Lung (tissue), 12 donors: ENCODE measurements around the gene NYAP2. TPM values are rescaled to one million over a fixed set of nuclear protein-coding genes. Genes with fewer than 3 reads are reported as not detected.
A peak's percentile ranks its signal among the peaks of the same experiment; 100 is the strongest.

Experiments used
- ATAC-seq: fragments of 200-7000 bp; cut with Tn5 transposase; one replicate; pipeline ENCODE4 v1.9.1; 2020; ENCODE audit warnings: moderate number of reproducible peaks; ENCODE audit not compliant: insufficient read depth, low FRiP score
- DNase-seq, 3 donors: peaks; one replicate each; pipeline ENCODE4 v3.0.0-alpha.2; 2013 to 2017
- H3K27ac ChIP-seq, 2 donors: one replicate each; pipeline ENCODE4 v1.5.1; 2013; ENCODE audit warnings: mild to moderate bottlenecking in 2 of 2, moderate library complexity in 2 of 2, control low read depth in 1 of 2, inconsistent platforms in 1 of 2, low read depth in 1 of 2, low read length in 1 of 2
- H3K27me3 ChIP-seq, 3 donors: one replicate each; pipeline ENCODE4 v1.5.1; 2013; ENCODE audit warnings: low read length in 2 of 3; ENCODE audit not compliant: control insufficient read depth in 3 of 3, insufficient read depth in 3 of 3
- H3K36me3 ChIP-seq, 4 donors: one replicate each; pipeline ENCODE4 v1.5.1; 2013; ENCODE audit warnings: low read length in 4 of 4, mild to moderate bottlenecking in 1 of 4, moderate library complexity in 1 of 4; ENCODE audit not compliant: control insufficient read depth in 4 of 4, insufficient read depth in 4 of 4
- H3K4me1 ChIP-seq, 5 donors: one replicate each; pipeline ENCODE4 v1.5.1; 2013; ENCODE audit warnings: low read length in 5 of 5, mild to moderate bottlenecking in 2 of 5, moderate library complexity in 1 of 5; ENCODE audit not compliant: control insufficient read depth in 5 of 5, insufficient read depth in 5 of 5
- H3K4me3 ChIP-seq: one replicate; pipeline ENCODE4 v1.5.1; 2013; ENCODE audit warnings: mild to moderate bottlenecking, control low read depth, moderate library complexity
- H3K9ac ChIP-seq, 2 donors: one replicate each; pipeline ENCODE4 v1.5.1; 2013; ENCODE audit warnings: low read length in 2 of 2, control low read depth in 1 of 2; ENCODE audit not compliant: insufficient read depth in 1 of 2
- H3K9me3 ChIP-seq, 4 donors: one replicate each; pipeline ENCODE4 v1.5.1; 2013; ENCODE audit warnings: low read length in 3 of 4, mild to moderate bottlenecking in 1 of 4, moderate library complexity in 1 of 4; ENCODE audit not compliant: control insufficient read depth in 4 of 4, insufficient read depth in 3 of 4
- WGBS, 2 donors: extraction: QIAGEN DNeasy Blood & Tissue Kit; methylation state at CpG; one replicate each; pipeline ENCODE4 v1.1.7; 2013; 5-methylcytosine and 5-hydroxymethylcytosine counted together
- polyA plus RNA-seq, 2 donors: library from polyadenylated mRNA; stranded (reverse); fragments of 200-250 nt; gene quantifications; one replicate each; pipeline ENCODE4 v1.2.1, GENCODE V29; 2013
- total RNA-seq, 2 donors: library from RNA; depleted of rRNA in 1 of 2; stranded (reverse); fragments of >200 nt in 1 of 2; gene quantifications; one replicate each; pipeline ENCODE4 v1.2.1, GENCODE V29; 2014 to 2021
- TF ChIP-seq, protein P1 (sequence below): IDR thresholded peaks from 2 replicates; pipeline ENCODE4 v1.5.1; 2012; ENCODE audit warnings: mild to moderate bottlenecking; ENCODE audit errors: control extremely low read depth, extremely low read depth
- donor health status: control.
- donor health status: control.
- donor health status: Bipolar disorder and iron deficiency.
- donor health status: healthy.
- donor health status: DM: yes; HTN: yes; CAD: no.

The NYAP2 gene
- total and polyA plus RNA-seq, 4 donors: 0.20 to 1.6 (median 0.83) TPM

- Histone ChIP-seq H3K36me3 (no peaks in the 10 kb centered on the region), H3K27me3 (no peaks in the 10 kb centered on the region), H3K9me3 (peaks cover 0 to 2% (median 0%) of the 10 kb centered on the region in 4 donors), H3K9ac (no peak overlapping the region), H3K27ac (no peak overlapping the region), H3K4me3 (no peak overlapping the region), H3K4me1 (no peaks in the 10 kb centered on the region)
- DNase-seq (no peak), ATAC-seq (no peak)
- 82 to 88% methylated on average over 4 of the region's 4 CpGs for WGBS, 2 donors
- TF ChIP-seq, protein P1, sequence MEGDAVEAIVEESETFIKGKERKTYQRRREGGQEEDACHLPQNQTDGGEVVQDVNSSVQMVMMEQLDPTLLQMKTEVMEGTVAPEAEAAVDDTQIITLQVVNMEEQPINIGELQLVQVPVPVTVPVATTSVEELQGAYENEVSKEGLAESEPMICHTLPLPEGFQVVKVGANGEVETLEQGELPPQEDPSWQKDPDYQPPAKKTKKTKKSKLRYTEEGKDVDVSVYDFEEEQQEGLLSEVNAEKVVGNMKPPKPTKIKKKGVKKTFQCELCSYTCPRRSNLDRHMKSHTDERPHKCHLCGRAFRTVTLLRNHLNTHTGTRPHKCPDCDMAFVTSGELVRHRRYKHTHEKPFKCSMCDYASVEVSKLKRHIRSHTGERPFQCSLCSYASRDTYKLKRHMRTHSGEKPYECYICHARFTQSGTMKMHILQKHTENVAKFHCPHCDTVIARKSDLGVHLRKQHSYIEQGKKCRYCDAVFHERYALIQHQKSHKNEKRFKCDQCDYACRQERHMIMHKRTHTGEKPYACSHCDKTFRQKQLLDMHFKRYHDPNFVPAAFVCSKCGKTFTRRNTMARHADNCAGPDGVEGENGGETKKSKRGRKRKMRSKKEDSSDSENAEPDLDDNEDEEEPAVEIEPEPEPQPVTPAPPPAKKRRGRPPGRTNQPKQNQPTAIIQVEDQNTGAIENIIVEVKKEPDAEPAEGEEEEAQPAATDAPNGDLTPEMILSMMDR: no peak
These were observed 17.9 kb upstream of the NYAP2 start for GRCh38 chr2:225381609-225382008.

DNA sequence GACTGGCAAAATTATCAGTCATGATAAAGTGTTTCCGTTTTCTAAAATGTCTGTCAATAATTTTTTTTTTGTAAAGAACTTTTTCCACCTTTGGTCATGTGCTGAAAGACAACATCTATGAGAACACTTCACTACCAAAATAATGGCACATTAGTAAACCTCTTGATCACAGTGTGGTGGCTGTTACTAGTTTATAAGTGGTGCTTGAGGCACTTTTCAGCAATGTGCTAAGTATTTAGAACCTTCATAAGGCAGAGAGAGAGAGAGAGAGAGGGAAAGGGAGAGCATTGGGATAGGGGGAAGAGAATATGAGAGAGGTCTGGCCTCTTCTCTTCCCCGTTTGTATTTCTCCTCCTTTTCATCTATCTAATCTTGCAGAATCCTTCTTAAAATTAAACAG is 1.1 kb upstream of the NYAP2 start:
- Histone ChIP-seq H3K27me3 (no peaks in the 10 kb centered on the region), H3K9ac (no peak overlapping the region), H3K4me1 (no peaks in the 10 kb centered on the region), H3K9me3 (no peaks in the 10 kb centered on the region), H3K36me3 (no peaks in the 10 kb centered on the region), H3K27ac (no peak overlapping the region), H3K4me3 (no peak overlapping the region)
- no peak for ATAC-seq
- TF ChIP-seq, protein P1: no peak
- peak in 1 of 3 donors; percentile 3 for DNase-seq
- WGBS, 2 donors: 52 to 60% methylated on average over 2 of the region's 2 CpGs

DNA sequence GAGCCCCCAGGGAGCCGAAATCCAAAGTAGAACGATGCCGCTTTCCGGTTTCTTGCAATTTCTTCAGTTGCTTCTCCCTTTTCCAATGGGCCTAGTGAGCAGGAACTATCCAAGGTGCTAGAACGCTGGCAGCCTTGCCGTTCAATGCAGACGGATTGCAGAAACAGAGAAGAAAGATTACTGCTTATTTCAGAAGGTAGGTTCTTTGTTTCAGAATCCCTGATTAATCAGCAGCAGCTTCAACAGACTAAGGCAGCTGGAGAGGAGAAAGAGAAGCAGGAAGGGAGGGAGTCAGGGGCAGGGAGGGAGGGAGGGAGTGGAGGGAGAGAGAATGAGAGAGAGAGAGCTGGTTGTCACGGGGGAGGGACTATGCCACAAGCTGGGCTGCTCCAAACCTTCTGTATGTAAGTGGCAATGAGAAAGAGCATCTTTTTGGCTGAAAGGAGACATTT is 576 bp downstream of the NYAP2 start:
- WGBS, 2 donors: 10 to 15% methylated on average over 8 of the region's 8 CpGs
- peak; percentile 40 to 84 (median 63) for DNase-seq

More for the DNA sequence above, 576 bp downstream of the NYAP2 start:
- Histone ChIP-seq H3K4me1 (no peaks in the 10 kb centered on the region), H3K27ac (no peak overlapping the region), H3K4me3 (no peak overlapping the region), H3K27me3 (no peaks in the 10 kb centered on the region), H3K9me3 (no peaks in the 10 kb centered on the region), H3K36me3 (no peaks in the 10 kb centered on the region), H3K9ac (no peak overlapping the region)
- no peak for ATAC-seq
- TF ChIP-seq, protein P1: no peak
